Activated T-helper 17 cell treated with anti-CD3 and anti-CD28 coated beads, Interleukin-2, amount 50 U/mL, for 72 hours (primary cell): ENCODE results near the gene ATP5PB. TPM values are rescaled to one million over a fixed set of nuclear protein-coding genes. Genes with fewer than 3 reads are reported as not detected.

Experiments
- ATAC-seq: fragments of 150-1000 bp; cut with Tn5 transposase; replicated peaks from 2 replicates; pipeline ENCODE4 v1.10.0; 2021; ENCODE audit warnings: mild to moderate bottlenecking, moderate library complexity
- H3K27ac Mint-ChIP-seq: one replicate; pipeline ENCODE4 v1.8.0; 2022; ENCODE audit warnings: mixed read lengths
- H3K27me3 Mint-ChIP-seq: one replicate; pipeline ENCODE4 v1.8.0; 2022; ENCODE audit warnings: mixed read lengths
- H3K36me3 Mint-ChIP-seq: one replicate; pipeline ENCODE4 v1.8.0; 2022; ENCODE audit warnings: low read depth, mild to moderate bottlenecking, mixed read lengths
- H3K4me1 Mint-ChIP-seq: one replicate; pipeline ENCODE4 v1.8.0; 2022; ENCODE audit warnings: mixed read lengths
- H3K4me3 Mint-ChIP-seq: one replicate; pipeline ENCODE4 v1.8.0; 2022; ENCODE audit warnings: mild to moderate bottlenecking, mixed read lengths
- H3K9me3 Mint-ChIP-seq: one replicate; pipeline ENCODE4 v1.8.0; 2022; ENCODE audit warnings: mixed read lengths
- total RNA-seq, 2 donors: library from RNA; stranded (reverse); gene quantifications; one replicate each; pipeline ENCODE4 v1.2.3, GENCODE V29; 2022

The ATP5PB gene, protein sequence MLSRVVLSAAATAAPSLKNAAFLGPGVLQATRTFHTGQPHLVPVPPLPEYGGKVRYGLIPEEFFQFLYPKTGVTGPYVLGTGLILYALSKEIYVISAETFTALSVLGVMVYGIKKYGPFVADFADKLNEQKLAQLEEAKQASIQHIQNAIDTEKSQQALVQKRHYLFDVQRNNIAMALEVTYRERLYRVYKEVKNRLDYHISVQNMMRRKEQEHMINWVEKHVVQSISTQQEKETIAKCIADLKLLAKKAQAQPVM
- 100 to 1,000 TPM; 235 to 383 TPM for total RNA-seq

DNA sequence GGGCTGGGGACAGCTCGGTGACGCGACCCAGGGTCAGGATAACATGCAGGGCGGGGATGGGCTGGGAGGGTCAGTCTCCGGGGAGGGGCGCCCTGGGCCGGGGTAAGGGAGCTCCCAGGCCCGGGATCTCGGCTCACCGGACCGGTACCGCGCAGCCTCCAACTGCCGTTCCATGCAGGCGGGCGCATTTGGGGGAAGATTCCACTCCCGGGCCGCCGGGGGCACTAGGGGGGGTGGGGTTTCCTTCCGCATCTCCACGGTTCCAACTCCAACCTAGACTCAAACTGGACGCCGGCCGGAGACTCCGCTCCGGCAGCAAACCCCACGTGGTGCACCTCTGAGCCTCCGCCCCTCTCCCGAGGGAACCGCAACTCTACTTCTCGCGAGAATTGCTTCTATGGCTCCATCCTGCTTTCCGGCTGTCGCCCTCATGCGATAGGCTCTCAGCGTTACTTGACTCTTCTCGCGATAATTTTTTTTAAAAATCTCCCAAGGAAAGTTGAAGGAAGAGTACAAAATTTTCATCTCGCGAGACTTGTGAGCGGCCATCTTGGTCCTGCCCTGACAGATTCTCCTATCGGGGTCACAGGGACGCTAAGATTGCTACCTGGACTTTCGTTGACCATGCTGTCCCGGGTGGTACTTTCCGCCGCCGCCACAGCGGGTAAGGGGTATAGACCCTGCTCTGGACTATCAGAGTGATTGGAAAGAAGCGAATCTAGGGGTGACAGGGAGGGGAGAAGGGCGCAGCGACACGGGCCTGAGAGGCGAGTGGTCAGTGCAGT lies at the start of gene ATP5PB, which contains the start of gene WDR77:
Gene ATP5PB (plus strand): TSS at position 547 of the 785 bp plus-strand sequence. CDS start 78 bp downstream, at position 625.
Gene WDR77 (minus strand): TSS at position 339 of the 785 bp plus-strand sequence. CDS start 87 bp downstream, at position 252.
- ATAC-seq, result peak; percentile 98
- Mint-ChIP-seq H3K27ac (peak within 1 kb of the TSS; percentile 99), H3K27me3 (no peaks in the 10 kb centered on the region), H3K9me3 (no peaks in the 10 kb centered on the region), H3K36me3 (peaks cover 95% of the 10 kb centered on the region), H3K4me1 (peaks cover 45% of the 10 kb centered on the region), H3K4me3 (peak within 1 kb of the TSS; percentile 99)

DNA sequence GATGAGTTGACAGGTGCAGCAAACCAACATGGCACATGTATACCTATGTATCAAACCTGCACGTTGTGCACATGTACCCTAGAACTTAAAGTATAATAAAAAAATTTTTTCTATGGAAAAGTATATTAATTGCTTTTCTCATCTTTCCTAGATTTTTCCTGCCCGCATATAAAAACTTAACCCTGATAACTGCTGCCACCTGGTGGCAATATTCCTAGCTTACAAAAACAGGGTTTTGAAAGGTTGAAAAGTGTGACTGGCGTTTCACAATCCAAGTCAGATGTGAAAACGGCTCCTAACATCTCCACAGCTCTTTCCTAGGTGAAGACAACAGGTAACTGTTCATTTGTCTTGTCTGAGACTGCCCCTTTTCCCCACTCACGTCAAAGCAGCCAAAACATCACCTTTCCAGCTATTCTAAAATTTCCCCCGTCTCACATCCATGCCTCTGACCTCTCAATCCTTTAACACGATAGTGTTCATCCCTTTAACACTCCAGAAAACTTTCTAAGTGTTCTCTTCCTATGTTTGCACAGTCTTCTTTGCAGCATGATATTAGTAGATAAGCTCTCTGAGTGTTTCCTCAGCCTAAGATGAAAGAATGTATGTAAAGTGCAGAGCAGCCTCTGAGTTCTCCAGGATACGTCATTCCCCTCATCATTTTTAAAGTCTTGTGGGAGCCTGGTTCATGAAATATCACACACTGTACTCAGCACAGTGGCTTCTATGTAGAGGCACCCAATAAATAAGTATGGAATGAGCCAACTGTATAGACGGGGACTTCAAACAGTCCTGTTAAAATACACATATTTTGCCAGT lies 49.3 kb upstream of the ATP5PB start:
- Mint-ChIP-seq H3K9me3 (no peaks in the 10 kb centered on the region), H3K4me1 (peaks cover 6% of the 10 kb centered on the region), H3K4me3 (no peak overlapping the region), H3K36me3 (no peaks in the 10 kb centered on the region), H3K27me3 (no peaks in the 10 kb centered on the region), H3K27ac (no peak overlapping the region)
- ATAC-seq, result no peak

DNA sequence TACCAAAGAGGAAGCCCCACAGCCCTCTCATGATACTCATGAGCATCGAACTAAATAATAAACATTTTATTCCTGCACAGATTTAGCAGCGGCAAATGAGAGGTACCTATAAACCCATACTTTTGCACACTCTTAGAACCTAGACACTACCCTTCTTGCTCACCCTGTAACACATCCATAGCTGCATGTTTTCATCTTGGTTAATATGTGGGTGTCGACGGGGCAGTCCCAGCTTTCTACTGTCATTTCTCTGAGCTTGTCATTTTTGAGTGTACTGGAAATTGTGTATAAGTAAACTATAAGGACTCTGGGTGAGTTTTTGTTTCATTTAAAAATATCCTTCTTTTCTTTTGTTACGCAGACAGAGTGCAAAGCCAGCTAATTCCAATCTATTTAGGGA lies 47.2 kb upstream of the ATP5PB start:
- H3K27ac Mint-ChIP-seq, result peak overlapping the region; percentile 44

DNA sequence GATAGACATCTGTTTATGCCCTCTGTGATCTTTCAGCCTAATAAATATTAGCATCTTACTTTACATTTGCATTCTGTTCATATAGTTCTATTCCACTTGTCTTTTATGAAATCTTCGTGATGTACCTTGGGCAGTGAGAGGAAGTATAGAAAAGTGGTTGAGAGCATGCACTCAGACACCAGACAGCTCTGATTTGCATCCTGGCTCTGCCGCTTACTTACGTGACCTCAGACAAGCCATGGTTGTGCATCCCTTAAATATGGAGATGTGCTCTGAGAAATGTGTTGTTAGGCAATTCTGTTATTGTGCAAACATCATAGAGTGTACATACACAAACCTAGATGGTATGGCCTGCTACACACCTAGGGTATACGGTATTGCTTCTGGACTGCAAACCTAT lies 44.7 kb upstream of the ATP5PB start:
- H3K4me3 Mint-ChIP-seq, result no peak overlapping the region
- no peaks in the 10 kb centered on the region for H3K36me3 Mint-ChIP-seq
- peaks cover 7% of the 10 kb centered on the region for H3K4me1 Mint-ChIP-seq
- ATAC-seq, result no peak
- no peaks in the 10 kb centered on the region for H3K27me3 Mint-ChIP-seq
- no peak overlapping the region for H3K27ac Mint-ChIP-seq
- H3K9me3 Mint-ChIP-seq, result no peaks in the 10 kb centered on the region

More for the DNA sequence above, 47.2 kb upstream of the ATP5PB start:
- H3K9me3 Mint-ChIP-seq, result no peaks in the 10 kb centered on the region
- no peaks in the 10 kb centered on the region for H3K36me3 Mint-ChIP-seq
- H3K27me3 Mint-ChIP-seq, result no peaks in the 10 kb centered on the region
- peak overlapping the region; percentile 52 for H3K4me3 Mint-ChIP-seq
- ATAC-seq, result peak; percentile 97
- peaks cover 13% of the 10 kb centered on the region for H3K4me1 Mint-ChIP-seq

DNA sequence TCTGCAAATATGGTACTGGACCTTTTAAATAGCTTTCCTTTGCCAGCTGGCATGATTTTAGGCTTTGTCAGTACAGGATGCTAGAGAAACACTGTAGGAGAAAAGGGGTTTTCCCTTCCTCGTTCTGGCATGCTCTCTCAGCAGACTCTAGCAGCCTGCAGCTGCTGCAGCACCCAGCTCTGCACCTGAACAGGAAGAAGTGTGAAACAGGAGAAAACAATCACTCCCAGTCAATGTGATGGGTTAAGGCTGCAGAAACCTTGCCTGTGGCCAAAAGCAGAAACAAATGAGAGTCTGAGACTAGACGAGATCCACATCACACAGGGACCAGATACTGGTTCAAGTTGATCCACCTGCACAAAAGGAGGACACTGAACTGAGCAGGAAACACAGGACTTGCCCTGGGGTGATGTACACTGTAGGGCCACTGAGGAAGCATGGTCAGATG lies 42.9 kb upstream of the ATP5PB start:
- no peaks in the 10 kb centered on the region for H3K27me3 Mint-ChIP-seq
- H3K27ac Mint-ChIP-seq, result peak overlapping the region; percentile 23
- H3K9me3 Mint-ChIP-seq, result no peaks in the 10 kb centered on the region

DNA sequence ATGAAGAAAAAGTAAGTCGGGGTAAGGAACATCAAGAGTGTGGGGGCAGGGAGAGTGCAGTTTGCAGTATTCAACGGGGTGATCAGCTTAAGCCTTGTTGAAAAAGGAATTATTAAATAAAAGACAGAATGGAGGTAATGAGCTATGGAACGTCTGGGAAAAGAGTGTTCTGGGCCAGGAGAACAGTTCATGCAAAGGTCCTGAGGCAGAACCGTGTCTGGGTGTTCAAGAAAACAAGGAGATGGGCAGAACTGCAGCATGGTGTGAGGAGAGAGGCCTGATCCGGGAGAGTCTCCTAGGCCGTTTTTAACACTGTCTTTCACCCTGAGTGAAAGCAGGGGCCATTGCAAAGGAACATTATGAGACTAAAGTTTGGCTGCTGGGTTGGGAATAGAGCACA lies 42.0 kb upstream of the ATP5PB start:
- H3K9me3 Mint-ChIP-seq, result no peaks in the 10 kb centered on the region
- no peak overlapping the region for H3K27ac Mint-ChIP-seq
- no peaks in the 10 kb centered on the region for H3K36me3 Mint-ChIP-seq
- peaks cover 7% of the 10 kb centered on the region for H3K4me1 Mint-ChIP-seq
- H3K4me3 Mint-ChIP-seq, result no peak overlapping the region
- H3K27me3 Mint-ChIP-seq, result no peaks in the 10 kb centered on the region
- ATAC-seq, result no peak

More for the DNA sequence above, 42.9 kb upstream of the ATP5PB start:
- peak overlapping the region; percentile 47 for H3K4me3 Mint-ChIP-seq
- peaks cover 7% of the 10 kb centered on the region for H3K4me1 Mint-ChIP-seq
- peak; percentile 78 for ATAC-seq
- no peaks in the 10 kb centered on the region for H3K36me3 Mint-ChIP-seq

DNA sequence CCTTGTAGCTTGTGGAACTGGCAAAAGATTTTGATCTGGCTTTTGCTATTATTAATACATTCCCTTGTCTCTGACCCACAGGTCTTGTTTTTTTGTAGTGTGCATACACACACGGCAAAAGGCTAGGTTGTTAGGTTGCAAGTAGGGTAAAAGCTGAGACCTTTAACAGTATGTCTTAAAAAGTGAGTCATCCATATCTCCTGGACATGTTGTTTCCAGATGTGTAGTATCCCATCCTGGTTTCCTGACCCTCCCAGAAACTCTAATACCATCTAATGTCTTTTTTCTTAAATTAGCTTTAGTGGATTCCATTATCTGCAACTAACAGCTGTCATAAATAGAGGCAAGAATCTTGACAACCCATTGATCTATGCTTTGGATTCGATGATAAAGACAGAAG lies 36.4 kb upstream of the ATP5PB start:
- Mint-ChIP-seq H3K9me3 (no peaks in the 10 kb centered on the region), H3K27ac (no peak overlapping the region), H3K4me1 (no peaks in the 10 kb centered on the region), H3K27me3 (no peaks in the 10 kb centered on the region), H3K4me3 (no peak overlapping the region), H3K36me3 (peaks cover 7% of the 10 kb centered on the region)
- ATAC-seq, result no peak

DNA sequence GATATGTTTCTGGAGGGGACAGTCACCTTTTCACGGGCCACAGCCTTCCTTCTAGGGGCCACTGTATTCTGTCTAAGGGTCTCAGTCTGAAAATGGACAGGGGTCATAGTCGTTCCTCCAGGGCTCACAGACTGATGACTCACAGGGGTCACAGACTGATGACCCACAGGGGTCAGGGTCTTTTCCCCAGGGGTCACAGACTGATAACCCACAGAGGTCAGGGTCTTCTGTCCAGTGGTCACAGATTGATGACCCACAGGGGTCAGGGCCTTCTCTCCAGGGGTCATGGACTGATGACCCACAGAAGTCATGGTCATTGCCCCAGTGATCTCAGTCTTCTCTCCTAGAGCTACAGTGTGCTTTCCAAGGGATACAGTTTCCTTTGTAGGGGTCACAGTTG lies 34.5 kb upstream of the ATP5PB start:
- no peak overlapping the region for H3K27ac Mint-ChIP-seq
- no peaks in the 10 kb centered on the region for H3K27me3 Mint-ChIP-seq
- H3K4me3 Mint-ChIP-seq, result no peak overlapping the region
- no peak for ATAC-seq
- no peaks in the 10 kb centered on the region for H3K4me1 Mint-ChIP-seq
- peaks cover 14% of the 10 kb centered on the region for H3K36me3 Mint-ChIP-seq
- H3K9me3 Mint-ChIP-seq, result no peaks in the 10 kb centered on the region

DNA sequence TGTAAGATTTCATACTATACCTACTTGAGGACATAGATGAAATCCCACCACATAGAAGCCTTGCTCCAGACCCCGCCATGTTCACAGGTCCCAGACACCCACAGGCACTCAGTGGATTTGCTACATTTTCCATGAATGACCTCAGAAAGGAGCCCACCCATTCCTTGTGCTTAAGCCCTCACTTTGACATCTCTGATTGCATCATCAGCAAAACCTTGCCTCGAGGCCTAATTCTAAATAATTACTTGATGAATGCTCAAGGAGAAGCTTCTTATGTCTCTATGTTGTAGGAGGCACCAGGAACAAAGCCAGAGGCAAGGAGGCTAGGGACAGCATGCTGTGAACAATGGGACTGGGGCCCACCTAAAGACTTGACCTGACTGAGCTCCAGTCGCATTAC lies 33.8 kb upstream of the ATP5PB start:
- H3K4me1 Mint-ChIP-seq, result no peaks in the 10 kb centered on the region

DNA sequence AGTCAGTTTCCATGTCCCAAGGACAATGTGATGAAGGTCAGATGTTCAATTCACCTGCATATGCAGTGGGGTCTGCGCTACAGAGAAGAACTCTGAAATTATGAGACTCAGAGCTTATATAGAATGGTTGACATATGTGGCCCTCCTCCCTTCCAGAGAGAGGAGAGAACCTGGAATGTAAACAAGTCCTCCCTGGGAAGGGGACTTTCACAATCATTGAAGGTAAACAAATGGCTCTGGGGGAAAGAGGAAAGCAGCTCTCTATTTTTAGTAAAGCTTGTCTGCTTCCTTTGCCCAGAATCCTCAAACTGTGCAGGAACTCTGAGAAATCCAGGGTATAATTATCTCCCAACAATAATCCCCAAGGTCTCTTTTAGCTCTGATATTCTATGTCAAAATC lies 31.5 kb upstream of the ATP5PB start:
- no peaks in the 10 kb centered on the region for H3K27me3 Mint-ChIP-seq
- H3K9me3 Mint-ChIP-seq, result no peaks in the 10 kb centered on the region
- no peak overlapping the region for H3K4me3 Mint-ChIP-seq
- H3K27ac Mint-ChIP-seq, result no peak overlapping the region
- H3K36me3 Mint-ChIP-seq, result peaks cover 14% of the 10 kb centered on the region
- H3K4me1 Mint-ChIP-seq, result no peaks in the 10 kb centered on the region
- no peak for ATAC-seq

More for the DNA sequence above, 33.8 kb upstream of the ATP5PB start:
- no peak overlapping the region for H3K4me3 Mint-ChIP-seq
- no peaks in the 10 kb centered on the region for H3K27me3 Mint-ChIP-seq
- no peaks in the 10 kb centered on the region for H3K9me3 Mint-ChIP-seq
- no peak overlapping the region for H3K27ac Mint-ChIP-seq
- peaks cover 14% of the 10 kb centered on the region for H3K36me3 Mint-ChIP-seq
- ATAC-seq, result no peak

DNA sequence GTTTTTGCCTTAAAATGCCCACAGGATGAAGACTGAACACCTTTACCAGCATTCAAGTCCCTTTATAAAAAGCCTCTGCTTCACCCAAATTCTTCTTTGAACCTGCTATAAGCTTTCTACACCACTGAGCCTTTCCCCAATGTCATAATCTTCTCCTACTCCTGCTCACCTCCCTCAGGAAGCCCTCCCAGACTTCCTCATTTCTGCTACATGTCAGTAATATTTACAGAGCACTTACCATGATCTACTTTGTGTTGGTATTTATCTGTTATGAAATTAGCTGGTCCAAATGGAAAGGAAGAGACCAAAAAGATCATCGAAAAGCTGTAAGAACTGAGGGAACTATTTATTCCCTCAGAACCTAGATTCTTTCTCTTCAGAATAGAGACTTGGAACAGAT lies 30.2 kb upstream of the ATP5PB start:
- Mint-ChIP-seq H3K4me3 (no peak overlapping the region), H3K9me3 (no peaks in the 10 kb centered on the region), H3K36me3 (peaks cover 14% of the 10 kb centered on the region), H3K4me1 (no peaks in the 10 kb centered on the region), H3K27ac (no peak overlapping the region), H3K27me3 (no peaks in the 10 kb centered on the region)
- ATAC-seq, result no peak

DNA sequence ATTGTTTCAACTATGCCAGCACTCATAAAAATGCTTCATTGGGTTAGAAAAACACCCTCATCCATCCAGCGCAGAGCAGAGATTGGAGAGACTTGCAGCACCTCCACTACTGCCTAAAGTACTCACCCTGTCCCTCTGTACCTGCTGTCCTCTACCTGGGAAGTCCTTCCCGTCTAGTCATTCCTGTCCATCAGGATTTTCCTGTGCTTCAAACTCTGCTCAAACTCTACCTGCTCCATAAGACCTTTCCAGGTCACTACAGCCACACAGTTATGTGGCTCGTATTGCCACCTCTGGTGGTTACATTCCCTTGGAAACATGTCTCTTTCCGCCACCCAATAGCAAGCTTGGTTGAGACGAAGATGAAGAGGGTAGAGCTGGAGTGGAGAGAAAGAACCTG lies 28.9 kb upstream of the ATP5PB start:
- Mint-ChIP-seq H3K9me3 (no peaks in the 10 kb centered on the region), H3K27me3 (no peaks in the 10 kb centered on the region), H3K27ac (no peak overlapping the region), H3K4me3 (no peak overlapping the region), H3K36me3 (peaks cover 14% of the 10 kb centered on the region), H3K4me1 (no peaks in the 10 kb centered on the region)
- no peak for ATAC-seq

DNA sequence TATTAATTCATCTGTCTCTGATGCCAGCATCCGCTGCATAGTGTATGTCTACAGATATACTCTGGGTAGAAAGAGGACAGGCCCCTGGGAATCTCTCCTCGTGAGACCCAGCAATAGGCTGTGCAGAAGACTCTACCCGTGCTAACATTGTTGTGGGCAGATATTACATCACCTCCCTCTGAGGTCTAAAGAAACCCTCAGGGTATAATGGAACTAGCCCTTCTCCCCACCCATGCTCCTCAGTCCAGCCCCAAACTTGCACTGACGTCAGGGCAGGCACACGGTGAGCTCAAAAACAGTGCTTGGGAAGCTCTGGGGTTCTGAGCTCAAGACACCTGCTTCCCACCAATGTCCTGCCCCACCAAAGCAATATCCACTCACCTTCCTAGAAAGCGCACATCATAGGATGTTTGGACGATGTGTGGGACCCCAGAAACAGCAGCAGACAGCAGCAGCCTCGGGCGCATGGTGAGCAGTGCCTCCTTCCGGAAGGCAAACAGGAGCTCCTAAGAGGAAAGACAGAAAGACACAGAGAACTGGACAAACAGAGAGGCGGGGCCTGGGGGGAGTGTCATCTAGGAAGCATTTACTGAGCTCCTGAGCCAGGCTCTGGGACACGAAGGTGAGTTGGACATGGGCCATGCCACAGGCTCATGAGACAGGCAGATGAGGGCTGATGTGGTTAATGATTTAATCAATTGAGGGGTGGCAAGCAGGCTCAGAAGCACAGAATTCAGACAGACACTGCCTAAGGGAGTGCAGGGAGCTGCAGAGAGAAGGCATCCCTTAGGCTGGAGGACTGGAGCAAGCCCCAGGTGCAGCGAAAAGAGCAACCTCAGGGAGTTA lies 26.5 kb upstream of the ATP5PB start:
- Mint-ChIP-seq H3K9me3 (no peaks in the 10 kb centered on the region), H3K4me3 (no peak overlapping the region), H3K27me3 (no peaks in the 10 kb centered on the region), H3K27ac (peak overlapping the region; percentile 14), H3K36me3 (peaks cover 7% of the 10 kb centered on the region), H3K4me1 (no peaks in the 10 kb centered on the region)
- no peak for ATAC-seq

DNA sequence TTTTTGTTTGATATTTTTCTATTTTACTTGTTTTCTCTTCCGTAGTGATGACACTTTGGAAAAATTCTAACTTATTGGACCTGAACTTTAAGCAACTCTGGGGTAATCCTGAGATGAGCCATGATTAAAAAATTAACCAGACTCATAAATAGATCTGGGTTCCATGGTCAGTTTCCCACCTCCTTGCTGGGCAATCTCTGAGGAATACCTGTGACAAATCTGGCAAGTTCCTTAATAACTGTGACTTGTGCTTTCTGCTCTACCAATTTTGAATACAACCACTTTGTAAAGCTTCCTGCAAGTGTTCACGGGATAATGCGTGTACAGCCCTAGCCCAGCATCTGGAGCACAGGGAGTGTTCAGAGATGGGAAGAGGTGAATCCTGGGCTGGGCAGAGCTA lies 25.0 kb upstream of the ATP5PB start:
- Mint-ChIP-seq H3K27me3 (no peaks in the 10 kb centered on the region), H3K9me3 (no peaks in the 10 kb centered on the region), H3K27ac (no peak overlapping the region), H3K4me3 (no peak overlapping the region), H3K36me3 (no peaks in the 10 kb centered on the region), H3K4me1 (no peaks in the 10 kb centered on the region)
- no peak for ATAC-seq
